Neutrophil (primary cell): ENCODE data around the gene CDH15.

Source experiments
- H3K27ac ChIP-seq: fragments of 200-600 bp; sonication (generic); 2 replicates; pipeline ENCODE4 v1.5.1; 2016; ENCODE audit warnings: mild to moderate bottlenecking, moderate library complexity
- H3K27me3 ChIP-seq: fragments of 200-600 bp; sonication (generic); 2 replicates; pipeline ENCODE4 v1.6.0; 2016; ENCODE audit warnings: mild to moderate bottlenecking
- H3K36me3 ChIP-seq: fragments of 200-600 bp; sonication (generic); 2 replicates; pipeline ENCODE4 v1.5.1; 2017
- H3K4me1 ChIP-seq, 2 experiments: fragments of 200-600 bp in 1 of 2; sonication (generic) in 1 of 2; 1 replicate in 1 of 2; 2 replicates in 1 of 2; pipeline versions ENCODE4 v1.5.1 to v1.6.1; 2013 to 2016; ENCODE audit warnings: low read depth in 1 of 2, low read length in 1 of 2, mild to moderate bottlenecking in 1 of 2, moderate library complexity in 1 of 2; ENCODE audit not compliant: control insufficient read depth in 1 of 2, insufficient read depth in 1 of 2
- H3K4me3 ChIP-seq, 2 experiments: fragments of 200-600 bp in 1 of 2; sonication (generic) in 1 of 2; 1 replicate in 1 of 2; 2 replicates in 1 of 2; pipeline ENCODE4 v1.5.1; 2013 to 2016; ENCODE audit warnings: low read depth in 1 of 2, low read length in 1 of 2, mild to moderate bottlenecking in 1 of 2, moderate library complexity in 1 of 2
- H3K9me3 ChIP-seq: fragments of 200-600 bp; sonication (generic); 2 replicates; pipeline ENCODE4 v1.5.1; 2016
- TF ChIP-seq, protein P1 (sequence below): fragments of 200-600 bp; sonication (generic); IDR thresholded peaks from 2 replicates; pipeline ENCODE4 v1.5.1; 2016; ENCODE audit warnings: antibody characterized with exemption

Gene CDH15

DNA sequence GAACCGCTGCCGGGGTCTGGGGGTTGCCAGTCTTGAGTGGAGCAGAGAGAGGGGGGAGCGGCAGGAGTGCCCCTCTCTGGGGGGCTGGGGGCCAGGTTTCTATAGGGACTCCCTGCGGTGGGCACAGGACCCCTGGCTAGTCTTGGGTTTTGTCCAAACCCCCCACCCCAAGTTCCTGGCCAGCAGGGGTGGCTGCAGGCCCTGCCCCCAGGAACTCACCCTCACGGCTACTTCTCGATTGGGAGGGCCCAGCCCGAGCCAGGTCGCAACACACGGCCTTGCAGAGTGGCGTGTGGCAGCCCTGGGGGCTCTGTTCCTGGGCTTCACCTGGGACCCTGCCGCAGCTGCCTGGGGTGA, 601 bp downstream of the CDH15 start:
- H3K27ac ChIP-seq = no peak overlapping the region
- H3K4me3 ChIP-seq = no peak overlapping the region
- no peaks in the 10 kb centered on the region for H3K9me3 ChIP-seq
- H3K4me1 ChIP-seq = peaks cover 8 to 22% of the 10 kb centered on the region in 2 experiments
- TF ChIP-seq, protein P1, sequence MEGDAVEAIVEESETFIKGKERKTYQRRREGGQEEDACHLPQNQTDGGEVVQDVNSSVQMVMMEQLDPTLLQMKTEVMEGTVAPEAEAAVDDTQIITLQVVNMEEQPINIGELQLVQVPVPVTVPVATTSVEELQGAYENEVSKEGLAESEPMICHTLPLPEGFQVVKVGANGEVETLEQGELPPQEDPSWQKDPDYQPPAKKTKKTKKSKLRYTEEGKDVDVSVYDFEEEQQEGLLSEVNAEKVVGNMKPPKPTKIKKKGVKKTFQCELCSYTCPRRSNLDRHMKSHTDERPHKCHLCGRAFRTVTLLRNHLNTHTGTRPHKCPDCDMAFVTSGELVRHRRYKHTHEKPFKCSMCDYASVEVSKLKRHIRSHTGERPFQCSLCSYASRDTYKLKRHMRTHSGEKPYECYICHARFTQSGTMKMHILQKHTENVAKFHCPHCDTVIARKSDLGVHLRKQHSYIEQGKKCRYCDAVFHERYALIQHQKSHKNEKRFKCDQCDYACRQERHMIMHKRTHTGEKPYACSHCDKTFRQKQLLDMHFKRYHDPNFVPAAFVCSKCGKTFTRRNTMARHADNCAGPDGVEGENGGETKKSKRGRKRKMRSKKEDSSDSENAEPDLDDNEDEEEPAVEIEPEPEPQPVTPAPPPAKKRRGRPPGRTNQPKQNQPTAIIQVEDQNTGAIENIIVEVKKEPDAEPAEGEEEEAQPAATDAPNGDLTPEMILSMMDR = no peak
- peaks cover 74% of the 10 kb centered on the region for H3K27me3 ChIP-seq
- no peaks in the 10 kb centered on the region for H3K36me3 ChIP-seq

DNA sequence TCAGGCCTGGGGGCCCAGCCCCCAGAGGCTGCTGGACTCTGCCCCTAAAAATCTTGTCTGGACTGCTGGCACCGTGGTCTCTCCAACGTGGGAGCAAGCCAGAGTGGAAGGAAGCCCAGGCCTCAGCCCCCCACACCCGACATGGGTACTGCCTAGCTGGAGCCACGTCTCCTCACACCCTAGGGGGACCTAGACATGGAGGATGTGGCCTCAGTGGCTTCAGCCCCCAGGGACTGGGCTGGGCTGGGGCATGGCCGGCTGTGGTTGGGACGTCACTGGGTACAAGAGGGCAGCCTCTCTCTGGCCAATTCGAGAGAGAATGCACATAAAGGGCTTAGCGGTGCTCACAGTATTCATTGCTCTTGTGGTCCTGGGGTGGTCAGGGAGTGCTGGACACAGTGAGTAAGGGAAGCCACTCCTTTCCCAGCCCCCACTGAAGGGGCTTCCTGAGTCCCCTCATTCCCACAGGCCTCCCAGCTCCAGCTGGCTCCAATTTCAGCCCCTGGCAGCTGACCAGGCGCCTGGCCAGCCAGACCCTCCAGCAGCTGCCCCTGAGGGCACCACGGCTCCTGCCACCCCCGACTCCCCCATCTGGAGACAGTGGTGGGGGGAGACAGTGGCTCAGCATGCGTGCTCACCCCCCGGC, 1.1 kb downstream of the CDH15 start:
- H3K27ac ChIP-seq = no peak overlapping the region

DNA sequence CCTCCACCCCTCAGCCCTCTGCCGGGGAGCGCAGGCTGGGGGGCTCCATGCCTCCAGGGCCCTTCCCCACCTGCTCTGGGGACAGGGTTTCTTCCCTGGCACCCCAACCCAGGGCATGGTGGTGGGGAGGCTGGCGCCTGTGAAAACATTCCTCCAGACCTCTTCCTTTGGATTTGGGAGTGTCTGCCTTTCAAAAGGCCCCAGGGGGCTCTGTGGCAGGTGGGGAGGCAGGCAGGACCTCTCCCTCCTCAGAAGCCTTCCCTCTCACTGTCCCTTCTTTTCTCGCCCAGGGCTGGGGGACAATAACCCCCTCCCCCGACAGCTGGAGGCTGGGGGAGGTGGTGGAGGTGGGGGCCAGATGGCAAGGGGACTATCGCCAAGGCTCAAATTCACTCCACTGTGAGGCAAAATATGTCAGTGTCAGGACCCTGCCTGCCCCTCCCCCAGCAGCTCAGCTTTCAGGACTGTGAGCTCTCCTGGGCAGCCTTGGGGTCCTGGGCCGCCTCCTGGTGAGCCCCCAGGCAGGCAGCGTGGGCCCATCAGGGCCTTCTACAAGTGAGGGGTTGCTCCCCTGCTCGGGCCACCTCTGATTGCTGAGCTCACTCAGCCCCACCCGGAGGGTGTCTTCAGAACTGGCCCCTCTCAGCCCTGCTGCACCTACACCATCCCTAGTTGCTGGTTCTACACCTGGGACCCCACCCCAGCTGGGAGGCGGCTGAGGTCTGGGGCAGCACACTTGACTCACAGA, 1.8 kb downstream of the CDH15 start:
- Histone ChIP-seq H3K27ac (no peak overlapping the region), H3K9me3 (no peaks in the 10 kb centered on the region), H3K36me3 (no peaks in the 10 kb centered on the region), H3K4me1 (peaks cover 6 to 15% of the 10 kb centered on the region in 2 experiments), H3K4me3 (no peak overlapping the region), H3K27me3 (peaks cover 74% of the 10 kb centered on the region)
- TF ChIP-seq, protein P1 = no peak

More for the DNA sequence above, 1.1 kb downstream of the CDH15 start:
- Histone ChIP-seq H3K4me1 (peaks cover 6 to 17% of the 10 kb centered on the region in 2 experiments), H3K36me3 (no peaks in the 10 kb centered on the region), H3K27me3 (peaks cover 74% of the 10 kb centered on the region), H3K9me3 (no peaks in the 10 kb centered on the region), H3K4me3 (no peak overlapping the region)
- TF ChIP-seq, protein P1 = no peak

DNA sequence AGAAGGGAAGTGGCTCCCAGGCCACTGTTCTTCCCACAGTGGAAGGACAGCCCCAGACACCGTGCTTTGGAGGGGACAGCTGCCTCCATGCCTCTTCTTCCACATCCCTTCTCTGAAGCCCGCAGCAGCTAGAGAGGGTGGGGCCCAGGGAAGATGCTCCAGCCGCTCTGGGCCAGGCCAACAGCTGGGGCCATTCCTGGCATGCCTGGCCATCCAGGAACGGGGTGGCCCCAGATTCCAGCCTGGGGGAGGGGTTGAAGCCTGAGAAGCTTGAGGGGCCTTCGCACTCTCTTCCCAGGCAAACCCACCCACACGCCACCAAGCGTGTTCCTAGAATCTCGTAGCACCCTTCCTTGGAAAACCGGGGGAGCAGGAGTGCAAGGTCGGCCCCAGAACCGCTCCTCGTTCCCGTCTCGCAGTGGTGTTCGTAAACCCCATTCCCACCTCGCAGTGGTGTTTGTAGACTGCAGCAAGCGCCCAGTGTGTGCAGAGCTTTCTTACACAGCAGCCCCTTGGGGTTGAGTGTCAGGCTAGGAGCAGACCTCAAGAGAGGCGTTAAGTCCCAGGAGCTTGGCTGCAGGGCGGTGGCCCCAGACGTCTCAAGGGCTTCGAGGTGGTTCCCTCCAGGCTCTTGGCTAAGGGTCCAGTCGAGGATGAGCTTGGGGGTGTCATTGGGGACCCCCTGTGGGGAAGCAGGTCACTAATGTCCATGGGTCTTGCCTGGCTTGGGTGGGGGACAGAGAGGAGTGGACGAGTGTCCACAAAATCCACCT, 2.7 kb downstream of the CDH15 start:
- Histone ChIP-seq H3K4me1 (peaks cover 6 to 15% of the 10 kb centered on the region in 2 experiments), H3K36me3 (no peaks in the 10 kb centered on the region), H3K4me3 (no peak overlapping the region), H3K27me3 (peaks cover 66% of the 10 kb centered on the region), H3K9me3 (no peaks in the 10 kb centered on the region), H3K27ac (no peak overlapping the region)
- TF ChIP-seq, protein P1 = no peak

DNA sequence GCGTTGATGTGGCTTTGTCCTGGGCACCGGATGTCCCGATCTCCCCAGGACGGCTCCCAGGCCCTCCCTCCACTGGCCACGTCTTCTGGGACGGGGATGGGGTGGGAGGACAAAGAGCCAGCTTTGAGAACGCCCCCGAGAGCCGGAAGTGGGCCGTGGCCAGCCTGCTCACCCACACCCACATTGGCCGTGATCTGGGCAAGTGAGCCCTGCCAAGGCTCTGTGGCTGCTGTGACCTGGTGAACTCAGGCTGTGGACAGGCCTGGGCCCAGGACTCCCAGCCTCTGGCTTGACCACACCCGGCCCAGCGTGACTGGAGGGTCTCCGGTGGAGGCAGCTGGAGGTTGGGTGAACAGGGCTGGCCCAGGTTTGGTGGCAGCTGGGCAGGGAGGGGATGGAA, 3.3 kb downstream of the CDH15 start:
- peaks cover 60% of the 10 kb centered on the region for H3K27me3 ChIP-seq
- H3K36me3 ChIP-seq = no peaks in the 10 kb centered on the region
- H3K4me1 ChIP-seq = peaks cover 6 to 15% of the 10 kb centered on the region in 2 experiments
- no peaks in the 10 kb centered on the region for H3K9me3 ChIP-seq
- no peak overlapping the region for H3K4me3 ChIP-seq
- H3K27ac ChIP-seq = no peak overlapping the region
- TF ChIP-seq, protein P1 = no peak
